A172 (cell line): Measurements from ENCODE around the gene HSPB8. TPM values are rescaled to one million over a fixed set of nuclear protein-coding genes. Genes with fewer than 3 reads are reported as not detected.

Experiments used
- DNase-seq: peaks from one replicate; pipeline ENCODE4 v3.0.0-alpha.2; 2015; ENCODE audit warnings: low spot score
- total RNA-seq: library from RNA; depleted of rRNA; stranded (reverse); fragments of >200 nt; shearing (Covaris generic); gene quantifications from 2 replicates; pipeline ENCODE4 v1.2.3, GENCODE V29; 2014; rRNA removed

The HSPB8 gene, protein sequence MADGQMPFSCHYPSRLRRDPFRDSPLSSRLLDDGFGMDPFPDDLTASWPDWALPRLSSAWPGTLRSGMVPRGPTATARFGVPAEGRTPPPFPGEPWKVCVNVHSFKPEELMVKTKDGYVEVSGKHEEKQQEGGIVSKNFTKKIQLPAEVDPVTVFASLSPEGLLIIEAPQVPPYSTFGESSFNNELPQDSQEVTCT
- 39.9 and 46.0 TPM in 2 replicates for total RNA-seq

DNA sequence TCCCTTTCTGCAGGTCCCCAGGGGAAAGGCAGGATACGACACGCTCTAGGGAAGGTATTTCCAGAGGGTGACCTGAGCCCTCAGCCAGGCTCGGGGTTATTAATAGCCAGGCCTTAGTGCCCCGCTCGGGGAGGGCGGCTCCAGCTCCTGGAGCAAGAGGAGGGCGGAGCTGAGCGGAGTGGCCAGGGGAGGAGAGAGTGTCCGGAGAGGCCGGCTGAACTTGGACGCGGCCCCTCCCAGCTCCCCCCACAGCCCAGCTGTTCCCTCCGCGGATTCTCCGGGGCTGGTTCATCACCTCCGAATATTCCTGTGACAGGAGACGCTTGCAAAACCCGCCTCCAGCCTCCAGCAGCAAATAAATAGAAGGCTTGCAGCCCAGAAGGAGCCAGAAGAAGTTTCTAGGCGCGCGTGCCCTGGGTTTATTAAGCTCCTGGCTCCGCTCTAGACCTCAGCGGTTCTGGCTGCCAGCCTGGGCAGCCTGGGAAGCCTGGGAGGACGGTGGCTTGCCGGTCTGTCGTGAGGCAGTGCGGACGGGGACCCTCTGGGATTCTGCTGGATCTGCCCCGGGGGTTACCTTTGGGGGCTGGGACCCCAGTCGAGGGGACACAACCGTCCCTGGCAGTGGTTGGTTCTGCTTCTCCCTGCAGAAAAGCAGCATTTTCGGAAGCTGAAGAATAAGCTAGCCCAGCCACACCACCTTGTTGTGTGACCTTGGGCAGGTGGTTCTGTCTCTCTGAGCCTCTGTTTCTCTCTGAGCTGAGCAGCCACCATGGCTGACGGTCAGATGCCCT, at the start of gene HSPB8:
HSPB8 (plus strand) TSS at position 388 of the 791 bp plus-strand sequence; CDS start at position 770, 382 bp downstream.
- DNase-seq: peak; percentile 91

DNA sequence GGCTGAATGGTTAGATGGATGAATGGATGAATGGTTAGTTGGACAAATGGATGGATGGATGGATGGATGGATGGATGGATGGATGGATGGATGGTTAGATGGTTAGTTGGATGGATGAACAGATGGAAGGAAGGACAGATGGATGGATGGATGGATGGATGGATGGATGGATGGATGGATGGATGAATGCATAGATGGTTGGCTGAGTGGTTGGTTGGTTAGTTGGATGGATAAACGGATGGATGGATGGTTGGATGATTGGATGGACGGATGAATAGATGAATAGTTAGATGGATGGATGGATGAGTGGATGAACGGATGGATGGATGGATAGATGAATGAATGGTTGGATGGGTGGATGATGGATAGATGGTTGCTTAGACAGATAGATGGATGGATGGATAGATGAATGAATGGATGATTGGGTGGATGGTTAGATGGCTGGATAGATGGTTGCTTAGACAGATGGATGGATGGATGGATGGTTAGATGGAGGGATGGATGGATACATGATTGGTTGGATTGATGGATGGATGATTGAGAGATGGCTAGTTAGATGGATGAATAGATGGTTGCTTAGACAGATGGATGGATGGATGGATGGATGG, 48.8 kb upstream of the HSPB8 start:
- DNase-seq: no peak

DNA sequence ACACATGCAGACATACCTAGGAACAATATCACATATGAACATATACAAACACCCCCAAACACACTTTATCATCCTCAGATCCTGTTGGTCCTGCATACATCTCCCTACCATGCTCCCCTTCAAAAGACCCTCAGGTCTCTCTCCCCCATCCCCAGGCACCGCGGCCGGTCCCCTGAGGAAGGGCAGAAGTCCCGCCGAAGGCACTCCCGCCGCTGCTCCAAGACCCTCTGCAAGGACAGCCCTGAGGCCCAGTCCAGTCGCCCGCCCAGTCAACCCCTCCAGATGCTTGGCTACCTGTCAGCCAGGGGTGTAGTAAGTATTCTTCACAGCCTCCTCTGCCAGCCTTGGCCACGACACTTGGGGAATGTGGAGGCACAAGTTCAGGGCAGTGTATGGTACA, 48.2 kb upstream of the HSPB8 start:
- no peak for DNase-seq

DNA sequence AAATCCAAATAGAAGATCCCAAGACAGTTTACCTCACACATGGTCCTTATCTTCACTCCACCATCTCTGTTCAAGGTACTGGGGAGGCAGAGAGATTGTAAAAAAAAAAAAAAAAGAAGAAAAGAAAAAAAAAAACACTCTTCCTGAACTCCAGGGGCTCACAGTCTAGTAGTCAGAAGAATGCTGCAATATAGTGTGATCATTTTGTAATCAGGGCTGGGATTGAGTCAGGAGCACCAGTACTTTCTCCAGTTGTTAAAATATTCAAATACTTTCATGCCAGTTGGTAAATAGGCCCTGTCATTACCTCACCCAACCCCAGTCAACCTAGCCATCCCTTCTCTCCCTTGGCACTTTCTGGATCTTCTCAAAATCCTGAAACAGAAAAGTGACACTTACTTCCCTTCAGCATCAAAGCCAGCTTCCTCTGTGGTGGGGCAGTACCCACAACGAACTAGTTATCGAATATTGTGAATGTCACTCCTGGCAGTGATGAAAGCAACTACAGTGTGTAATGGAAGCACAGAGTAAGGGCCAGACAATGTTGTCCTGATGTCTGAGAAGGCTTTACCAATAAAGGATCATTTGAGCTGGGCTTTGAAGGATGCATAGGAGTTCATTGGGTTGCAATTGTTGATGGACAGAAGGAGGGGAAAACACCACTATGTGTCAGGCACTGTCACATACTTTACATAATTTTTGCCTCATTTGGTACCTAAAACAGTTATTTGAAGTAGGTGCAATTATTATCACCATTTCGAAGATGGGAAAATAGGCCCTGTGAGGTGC, 44.3 kb upstream of the HSPB8 start:
- DNase-seq: no peak

DNA sequence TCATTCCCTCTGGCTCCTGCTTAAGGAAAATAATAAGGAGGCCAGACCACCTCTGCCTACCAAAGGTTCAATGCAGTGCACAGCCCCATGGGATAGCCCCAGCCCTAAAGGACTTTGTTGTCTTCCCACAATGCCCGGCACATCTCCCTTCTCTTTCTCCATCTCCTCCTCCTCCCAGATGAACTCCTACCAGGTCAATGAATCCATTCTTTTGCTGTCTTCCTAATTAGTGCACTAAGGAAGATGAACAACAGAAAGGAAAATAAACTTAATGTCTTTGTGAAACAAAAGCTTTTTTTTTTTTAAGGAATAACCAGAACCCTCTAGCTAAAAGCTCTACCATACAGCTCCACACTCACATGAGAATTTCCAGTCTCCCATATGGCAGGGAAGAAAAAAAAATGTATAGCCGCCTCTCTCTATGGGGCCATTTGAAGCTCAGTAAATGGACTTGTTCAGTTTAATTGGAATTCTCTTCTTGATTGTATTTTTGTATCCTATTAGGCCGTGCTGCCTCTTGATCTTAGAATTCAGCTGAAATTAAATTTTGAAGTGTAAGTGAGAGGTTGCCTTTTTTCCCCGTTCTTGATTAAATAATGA, 41.8 kb upstream of the HSPB8 start:
- DNase-seq: no peak

DNA sequence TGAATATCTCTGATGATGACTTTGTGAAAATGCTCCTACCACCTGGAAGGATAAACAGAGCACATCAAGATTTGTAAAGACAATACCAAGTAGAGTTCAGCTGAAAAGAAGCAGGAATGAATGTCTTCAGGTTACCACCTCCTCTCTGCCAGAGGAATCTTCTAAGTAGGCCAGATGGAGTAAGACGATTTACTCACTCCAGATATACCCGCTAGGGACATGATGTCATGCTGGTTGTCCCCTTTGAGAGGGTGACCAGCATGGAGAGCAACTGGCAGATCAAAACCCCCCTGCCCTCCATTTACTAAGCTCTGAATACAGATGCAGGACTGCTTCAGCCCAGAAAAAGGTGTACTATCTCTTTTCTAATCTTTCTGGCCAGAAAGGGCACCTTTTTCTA, 39.3 kb upstream of the HSPB8 start:
- no peak for DNase-seq

DNA sequence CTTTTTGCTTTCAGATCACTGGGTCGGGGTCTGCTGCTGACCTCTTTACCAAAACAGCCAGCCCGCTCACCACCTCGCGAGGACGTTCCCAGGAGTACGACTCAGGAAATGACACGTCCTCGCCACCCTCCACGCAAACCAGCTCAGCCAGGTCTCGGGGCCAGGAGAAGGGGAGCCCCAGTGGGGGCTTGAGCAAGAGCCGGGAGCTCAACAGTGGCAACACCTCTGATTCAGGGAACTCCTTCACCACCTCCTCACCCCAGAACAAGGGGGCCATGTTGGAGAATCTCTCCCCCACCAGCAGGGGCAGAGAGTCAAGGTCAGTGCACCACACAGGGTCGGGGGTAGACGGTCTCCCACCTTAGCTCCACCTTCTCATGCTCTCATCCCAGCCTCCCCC, 33.4 kb upstream of the HSPB8 start:
- no peak for DNase-seq

DNA sequence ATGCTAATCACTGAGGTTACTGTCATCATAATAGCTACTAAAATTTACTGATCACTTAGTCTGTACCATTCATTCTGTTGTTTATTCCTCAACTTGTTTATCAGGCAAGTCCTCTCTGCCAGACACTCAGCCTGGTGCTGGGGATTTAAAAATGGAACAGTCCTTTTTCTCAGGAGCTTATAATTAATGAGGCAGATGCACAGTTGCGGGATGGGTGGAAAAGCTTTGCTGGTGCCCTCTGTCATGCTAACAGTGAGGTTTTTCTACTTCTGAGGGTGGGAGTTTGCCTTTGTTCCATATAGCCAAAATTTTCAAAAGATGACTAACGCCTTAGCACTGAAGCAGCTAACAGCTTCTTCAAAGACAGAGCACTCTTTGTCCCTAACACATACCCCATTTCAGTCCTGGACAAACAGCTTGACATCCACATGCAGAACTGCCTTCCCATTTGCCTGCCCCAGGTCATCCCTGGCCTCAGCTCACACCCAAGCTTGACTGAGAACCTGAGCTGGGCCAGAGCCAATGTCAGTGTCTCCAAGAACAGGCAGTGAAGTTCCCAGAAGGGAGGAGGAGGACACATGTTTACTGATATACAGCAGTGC, 30.8 kb upstream of the HSPB8 start:
- DNase-seq: no peak

DNA sequence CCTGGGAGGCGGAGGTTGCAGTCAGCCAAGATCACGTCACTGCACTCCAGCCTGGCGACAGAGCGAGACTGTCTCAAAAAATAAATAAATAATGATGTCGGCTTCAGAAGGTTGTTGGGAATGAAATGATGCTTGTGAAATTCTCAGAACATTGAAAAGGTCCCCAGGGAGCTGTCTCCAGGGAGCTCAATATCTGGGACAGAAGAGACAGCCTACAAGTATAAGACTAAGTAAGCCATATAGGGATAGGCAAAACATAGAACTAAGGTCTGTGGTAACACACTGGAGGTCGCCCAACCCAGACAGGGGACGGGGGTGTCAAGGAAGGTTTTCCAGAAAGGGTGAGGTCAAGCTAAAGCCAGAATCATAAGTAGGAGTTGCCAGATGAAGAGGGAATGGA, 29.5 kb upstream of the HSPB8 start:
- DNase-seq: no peak

DNA sequence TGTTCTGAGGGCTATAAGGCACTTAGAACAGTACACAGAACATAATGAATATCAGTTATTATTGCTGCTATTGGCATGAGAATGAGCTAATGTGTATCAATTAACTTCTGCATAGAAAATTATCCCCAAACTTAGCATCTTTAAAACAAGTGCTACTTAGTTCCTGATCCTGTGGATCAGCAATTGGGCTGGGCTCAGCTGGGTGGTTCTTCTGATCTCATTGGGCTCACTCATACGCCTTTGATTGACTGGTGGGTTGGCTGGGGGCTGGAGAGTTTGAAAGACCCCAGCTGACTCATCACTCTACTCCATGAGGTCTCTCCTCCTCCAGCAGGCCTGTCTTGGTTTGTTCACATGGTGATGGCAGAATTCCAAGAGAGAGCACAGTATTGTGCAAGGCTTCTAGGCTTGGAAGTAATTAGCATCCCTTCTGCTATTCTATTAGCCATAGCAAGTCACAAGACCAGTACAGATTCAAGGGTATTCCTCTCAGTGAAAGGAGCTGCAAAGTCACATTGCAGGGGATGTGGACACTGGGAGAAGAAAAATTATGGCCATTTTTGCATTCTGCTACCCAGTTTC, 27.2 kb upstream of the HSPB8 start:
- no peak for DNase-seq

DNA sequence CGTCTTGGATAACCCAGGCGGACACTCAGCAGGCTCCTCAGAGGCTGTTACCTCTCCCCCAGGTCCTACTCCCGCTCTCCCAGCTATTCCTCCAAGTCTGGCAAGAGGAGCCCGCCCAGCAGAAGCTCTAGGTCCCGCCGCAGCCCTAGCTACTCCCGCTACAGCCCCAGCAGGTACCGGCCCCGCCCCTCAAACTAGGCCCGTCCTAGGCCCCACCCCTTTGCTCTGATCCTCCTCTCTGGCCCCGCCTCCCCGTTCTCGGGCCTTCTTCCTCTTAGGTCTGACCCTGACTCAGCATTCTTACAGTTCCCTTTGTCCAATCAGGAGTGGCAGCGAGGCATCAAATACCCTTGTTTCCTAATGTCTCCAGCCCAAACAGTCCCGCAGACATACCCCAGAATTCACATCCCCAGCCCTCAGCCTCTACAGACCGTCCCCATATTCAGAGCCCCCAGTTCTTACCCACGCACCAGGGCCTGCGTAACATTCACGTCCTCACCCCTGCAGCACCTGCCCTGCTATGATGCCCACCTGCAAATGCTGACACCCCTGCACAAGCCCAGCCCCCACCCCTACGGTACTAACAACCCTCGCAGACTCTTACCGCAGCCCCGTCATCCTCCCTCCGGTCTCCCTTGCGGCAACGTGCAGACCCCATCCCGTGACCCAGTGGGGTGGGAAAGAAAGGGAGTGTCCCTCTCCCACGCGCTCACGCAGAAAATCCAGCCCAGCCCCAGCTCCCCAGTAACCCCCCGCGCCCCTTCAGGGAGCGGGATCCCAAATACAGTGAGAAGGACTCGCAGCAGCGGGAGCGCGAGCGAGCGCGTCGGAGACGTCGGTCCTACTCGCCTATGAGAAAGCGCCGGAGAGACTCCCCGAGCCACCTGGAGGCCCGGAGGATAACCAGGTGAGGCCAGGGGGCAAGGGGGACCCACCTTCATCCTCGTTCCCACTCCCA, 25.0 kb upstream of the HSPB8 start:
- peak; percentile 5 for DNase-seq

DNA sequence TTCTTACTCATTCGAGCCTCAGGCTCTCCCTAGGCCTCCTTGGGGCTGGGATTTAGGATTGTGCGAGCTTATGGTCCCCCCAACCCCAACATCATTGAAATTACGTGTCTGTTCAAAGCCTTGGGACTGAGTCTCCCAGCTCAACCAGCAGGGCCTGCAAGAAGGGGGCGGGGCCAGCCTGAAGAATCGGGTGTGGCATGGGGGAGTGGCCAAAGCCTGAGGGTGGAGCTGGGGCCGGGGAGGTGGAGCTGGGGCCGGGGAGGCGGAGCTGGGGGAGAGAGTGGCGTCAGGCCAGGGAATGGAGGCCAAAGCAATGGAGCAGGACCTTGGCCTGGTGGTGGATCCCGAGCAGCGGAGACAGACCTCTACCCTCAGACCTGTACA, 24.3 kb upstream of the HSPB8 start:
- no peak for DNase-seq

DNA sequence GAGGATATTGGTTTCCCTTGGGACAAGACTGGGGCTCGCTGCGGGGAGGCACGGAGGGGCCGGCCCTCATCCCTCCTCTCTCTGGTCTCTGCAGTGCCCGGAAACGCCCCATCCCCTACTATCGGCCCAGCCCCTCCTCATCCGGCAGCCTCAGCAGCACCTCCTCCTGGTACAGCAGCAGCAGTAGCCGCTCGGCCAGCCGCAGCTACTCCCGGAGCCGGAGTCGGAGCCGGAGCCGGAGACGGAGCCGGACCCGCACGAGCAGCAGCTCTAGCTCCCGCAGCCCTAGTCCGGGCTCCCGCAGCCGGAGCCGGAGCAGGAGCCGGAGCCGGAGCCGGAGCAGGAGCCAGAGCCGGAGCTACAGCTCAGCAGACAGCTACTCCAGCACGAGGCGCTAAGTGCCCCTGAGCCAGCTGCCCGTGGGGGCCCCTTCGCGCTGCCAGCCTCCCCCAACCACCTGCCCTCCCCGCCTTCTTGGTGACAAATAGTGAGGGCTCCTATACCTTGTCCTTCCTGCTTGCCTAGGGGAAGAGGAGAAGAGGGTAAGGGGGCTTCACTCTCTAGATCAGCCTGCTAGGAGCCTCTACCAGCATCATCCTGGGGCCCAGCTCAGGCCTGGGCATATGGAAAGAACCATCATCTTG, 22.2 kb upstream of the HSPB8 start:
- no peak for DNase-seq

DNA sequence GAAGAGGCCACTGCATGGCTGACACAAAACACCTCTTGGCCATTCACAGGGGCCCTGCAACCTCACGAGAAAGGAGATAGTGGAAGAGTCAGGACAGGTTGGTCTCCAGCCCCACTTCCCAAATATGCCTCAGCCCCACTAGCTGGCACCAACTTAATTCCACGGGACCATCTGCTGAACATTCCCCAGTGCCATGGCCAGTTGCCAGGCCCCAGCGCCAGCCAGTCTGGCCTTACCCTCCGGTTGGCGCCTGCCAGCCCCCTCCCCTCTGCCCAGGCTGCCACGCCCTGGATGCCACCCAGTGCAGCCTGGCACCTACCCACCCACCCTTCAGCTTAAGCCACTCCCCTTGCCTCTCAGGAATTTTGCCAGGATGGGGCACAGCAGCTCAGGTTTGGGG, 21.2 kb upstream of the HSPB8 start:
- DNase-seq: no peak

DNA sequence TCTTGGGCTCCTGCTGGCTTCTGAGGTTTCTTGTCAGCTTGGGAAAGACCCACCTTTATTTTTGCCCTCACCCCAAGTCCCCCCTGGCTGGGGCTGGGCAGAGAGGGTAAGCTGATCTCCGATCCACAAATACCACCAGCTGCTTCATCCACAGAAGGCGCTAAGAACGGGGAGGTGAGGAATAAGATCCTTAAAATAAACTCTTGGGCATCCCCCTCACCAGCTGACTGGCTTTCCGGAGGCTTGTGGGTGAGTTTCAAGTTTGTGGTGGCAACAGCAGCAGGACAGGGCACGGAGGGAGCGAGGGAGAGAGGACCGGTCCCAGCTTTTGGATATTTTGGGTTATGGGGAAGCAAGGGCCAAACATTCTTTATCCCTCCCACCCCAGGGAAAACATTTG, 20.8 kb upstream of the HSPB8 start:
- no peak for DNase-seq

DNA sequence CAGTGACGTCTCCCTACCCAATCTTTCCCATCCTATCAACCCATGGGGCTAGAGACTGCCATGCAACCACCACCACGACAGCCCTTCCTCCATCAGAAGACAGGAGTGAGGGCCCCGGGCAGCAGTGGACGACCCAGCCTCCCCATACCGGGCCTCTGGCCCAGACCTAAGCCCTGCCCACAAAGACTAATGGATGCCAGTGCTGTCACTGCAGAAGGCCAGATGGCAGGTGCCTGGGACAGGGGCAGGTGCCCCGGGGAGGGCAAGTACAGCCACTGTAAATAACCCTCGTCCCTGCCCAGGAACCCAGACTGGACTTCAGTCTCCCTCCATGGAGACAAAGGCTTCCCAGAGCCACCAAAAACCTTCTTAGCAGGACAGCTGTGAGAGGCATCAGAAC, 20.3 kb upstream of the HSPB8 start:
- no peak for DNase-seq

DNA sequence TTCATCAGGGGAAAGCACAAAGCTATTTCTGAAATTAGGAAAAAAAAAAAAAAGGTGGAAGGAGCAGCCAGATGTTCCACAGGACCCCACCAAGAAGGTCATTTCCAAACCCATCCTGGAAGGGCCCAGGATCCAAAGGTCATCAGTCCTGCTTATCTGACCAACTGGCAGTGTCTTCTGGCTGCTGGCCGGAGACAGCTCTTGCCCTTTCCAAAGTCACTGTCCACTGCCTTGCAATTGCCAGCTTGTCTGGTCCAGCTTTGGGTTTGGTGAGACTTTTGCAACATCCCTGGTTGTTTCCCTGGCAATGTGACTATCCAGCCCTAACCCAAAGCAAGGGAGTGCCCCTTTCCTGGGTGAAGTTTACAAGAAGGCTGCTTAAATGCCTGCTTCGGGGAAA, 18.9 kb upstream of the HSPB8 start:
- DNase-seq: no peak

DNA sequence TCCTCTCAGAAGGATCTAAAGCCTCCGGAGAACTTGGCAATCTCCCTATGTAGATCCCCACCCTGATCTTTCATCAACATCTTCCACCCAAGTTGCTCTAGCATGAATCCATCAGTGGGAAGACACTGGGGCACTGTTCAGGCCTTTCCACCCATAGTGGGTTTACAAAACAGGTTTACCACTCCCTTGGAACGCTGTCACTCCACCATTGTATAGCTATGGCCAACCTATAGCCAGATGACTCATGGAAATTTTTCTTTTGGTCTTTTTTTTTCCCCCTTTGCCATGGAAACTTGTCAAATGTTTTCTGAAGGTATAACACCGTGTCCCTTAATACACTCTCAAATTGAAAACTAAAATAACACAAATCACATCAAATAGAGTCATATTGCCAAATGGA, 10.8 kb upstream of the HSPB8 start:
- DNase-seq: no peak

DNA sequence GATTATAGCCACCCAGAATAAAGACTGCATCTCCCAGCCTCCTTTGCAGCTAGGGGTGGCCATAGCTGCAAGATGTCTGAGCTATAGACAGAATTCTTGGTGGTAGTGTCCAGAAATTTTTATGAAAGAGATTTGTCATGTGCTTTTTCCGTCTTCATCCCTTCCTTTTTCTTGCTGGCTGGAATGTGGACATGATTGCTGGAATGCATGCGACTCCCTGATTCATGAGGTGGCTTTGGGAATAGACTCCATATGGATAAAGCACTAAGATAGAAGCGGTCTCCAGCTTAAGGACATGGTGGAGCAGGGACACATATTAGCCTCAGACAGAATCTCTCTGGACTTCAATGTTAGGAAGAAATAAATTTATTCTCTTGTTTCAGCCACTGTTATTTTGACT, 10.0 kb upstream of the HSPB8 start:
- DNase-seq: no peak

DNA sequence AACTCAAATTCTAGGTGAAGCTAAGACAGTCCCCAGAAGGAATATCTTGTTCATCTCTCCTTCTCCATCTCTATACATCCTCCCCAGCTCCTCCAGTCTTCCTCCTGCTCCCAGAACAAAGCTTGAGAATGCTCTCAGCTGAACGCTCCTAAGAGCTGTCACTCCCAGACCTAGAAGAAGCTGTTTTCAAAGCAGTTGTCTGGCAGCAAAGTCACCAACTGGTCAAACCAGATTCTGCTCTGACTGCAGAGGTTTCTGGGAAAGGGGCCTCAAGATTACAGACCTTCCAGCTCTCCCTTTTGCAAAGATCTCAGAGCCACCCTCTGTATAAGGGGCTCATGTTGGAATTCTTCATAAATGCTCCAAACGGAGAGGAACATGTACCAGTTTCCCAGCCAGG, 9.6 kb upstream of the HSPB8 start:
- DNase-seq: no peak
